CD4-positive, alpha-beta T cell treated with Interleukin-21 for 1 hour (primary cell): ENCODE measurements around the gene CYGB.

ENCODE experiments used
- DNase-seq: peaks from one replicate; pipeline ENCODE4 v3.0.0-alpha.2; 2020

The CYGB gene

GRCh38 chr17:76537578-76538280 is at the start of gene CYGB:
CYGB (minus strand) TSS chr17:76537709; CDS start chr17:76537542, 167 bp downstream.
- DNase-seq = no peak

- DNase-seq = no peak
These were observed 49.4 kb upstream of the CYGB start for GRCh38 chr17:76586741-76587487.

GRCh38 chr17:76585649-76586593 is 48.4 kb upstream of the CYGB start, which contains the start of gene ST6GALNAC2:
ST6GALNAC2 (minus strand) TSS chr17:76585860; CDS start chr17:76585808, 52 bp downstream.
- DNase-seq = peak; percentile 39

GRCh38 chr17:76585033-76585648 is 47.6 kb upstream of the CYGB start:
- no peak for DNase-seq

GRCh38 chr17:76584427-76585032 is 47.0 kb upstream of the CYGB start:
- no peak for DNase-seq

GRCh38 chr17:76582660-76583059 is 45.2 kb upstream of the CYGB start:
- DNase-seq = no peak

GRCh38 chr17:76581515-76581914 is 44.0 kb upstream of the CYGB start:
- no peak for DNase-seq

- DNase-seq = no peak
These were observed 41.8 kb upstream of the CYGB start for GRCh38 chr17:76579281-76579680.

GRCh38 chr17:76578376-76578775 is 40.9 kb upstream of the CYGB start:
- DNase-seq = no peak

GRCh38 chr17:76577876-76578275 is 40.4 kb upstream of the CYGB start:
- DNase-seq = no peak

GRCh38 chr17:76576189-76576588 is 38.7 kb upstream of the CYGB start:
- no peak for DNase-seq

GRCh38 chr17:76575570-76575969 is 38.1 kb upstream of the CYGB start:
- no peak for DNase-seq

GRCh38 chr17:76574166-76574565 is 36.7 kb upstream of the CYGB start:
- no peak for DNase-seq

- no peak for DNase-seq
These were observed 35.6 kb upstream of the CYGB start for GRCh38 chr17:76573096-76573495.

- DNase-seq = no peak
These were observed 34.8 kb upstream of the CYGB start for GRCh38 chr17:76572201-76572910.

- no peak for DNase-seq
These were observed 33.5 kb upstream of the CYGB start for GRCh38 chr17:76570877-76571471.

GRCh38 chr17:76570457-76570856 is 32.9 kb upstream of the CYGB start:
- no peak for DNase-seq

GRCh38 chr17:76569607-76570279 is 32.2 kb upstream of the CYGB start:
- no peak for DNase-seq

GRCh38 chr17:76568811-76569221 is 31.3 kb upstream of the CYGB start:
- DNase-seq = no peak

- DNase-seq = no peak
These were observed 30.3 kb upstream of the CYGB start for GRCh38 chr17:76567634-76568432.
